Jurkat, Clone E6-1 (cell line): ENCODE data around the gene AMFR.

ENCODE experiments used
- DNase-seq: peaks from one replicate; pipeline ENCODE4 v3.0.0-alpha.2; 2011; ENCODE audit warnings: low read depth, low spot score
- H3K4me3 ChIP-seq: 2 replicates; pipeline ENCODE4 v1.5.1; 2011; ENCODE audit warnings: mild to moderate bottlenecking, low read length, control low read depth, moderate library complexity

AMFR gene

DNA sequence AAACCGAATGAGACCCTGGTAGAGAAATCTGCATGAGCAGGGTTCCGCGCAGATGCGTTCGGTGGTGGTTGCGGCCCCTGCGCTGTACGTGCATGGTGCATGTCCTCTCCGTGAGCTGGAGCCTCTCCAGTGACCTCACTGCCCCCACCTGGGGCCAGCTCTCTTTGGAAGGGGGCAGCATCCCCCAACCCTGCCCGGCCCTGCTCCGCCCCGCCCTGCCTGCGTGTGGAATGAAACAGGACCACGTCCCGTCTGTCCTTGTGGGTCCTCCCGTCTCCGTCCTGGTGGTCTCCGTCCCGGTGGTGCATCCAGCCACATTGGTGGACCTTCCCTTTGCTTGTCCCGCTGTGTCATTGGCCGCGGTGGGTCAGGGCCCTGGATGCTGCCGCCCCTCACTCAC, 84.9 kb downstream of the AMFR start:
- no peak overlapping the region for H3K4me3 ChIP-seq
- DNase-seq = no peak

DNA sequence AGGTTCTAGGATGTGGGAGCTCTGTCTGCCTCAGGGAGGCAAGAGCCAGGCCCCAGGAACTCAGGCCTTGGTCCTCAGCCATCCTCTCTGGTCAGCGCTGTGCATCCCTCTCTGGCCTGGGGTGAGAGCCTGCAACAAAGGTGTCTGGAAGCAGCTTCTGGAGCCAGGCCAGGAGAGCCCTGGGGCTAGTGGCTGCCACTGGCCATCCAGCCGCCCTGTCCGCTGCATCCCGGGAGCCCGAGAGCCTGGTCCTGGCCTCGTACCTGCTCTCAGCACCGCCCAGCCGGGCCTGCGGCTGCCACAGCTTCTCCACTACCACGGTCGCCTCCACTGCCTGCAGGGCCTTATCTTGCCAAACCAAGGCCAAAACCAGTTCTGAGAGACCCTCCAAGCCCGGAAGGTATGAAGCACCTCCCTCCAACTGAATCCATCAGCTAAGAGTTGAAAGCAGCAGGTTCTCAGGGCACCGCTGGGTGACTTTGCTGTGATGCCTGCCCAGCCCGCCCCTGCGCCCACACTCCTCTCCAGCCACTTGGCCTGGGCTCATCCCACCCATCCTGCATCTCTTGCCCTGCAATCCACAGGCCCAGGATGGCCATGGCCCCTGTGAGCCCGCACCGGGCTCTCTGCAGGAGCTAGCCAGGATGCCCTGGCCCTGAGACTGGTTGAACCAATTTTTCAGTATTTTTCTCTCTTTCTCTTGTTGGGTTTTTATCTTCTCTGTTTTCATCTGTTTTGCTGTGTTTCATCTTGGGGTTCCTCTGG, 85.7 kb downstream of the AMFR start:
- DNase-seq = no peak

DNA sequence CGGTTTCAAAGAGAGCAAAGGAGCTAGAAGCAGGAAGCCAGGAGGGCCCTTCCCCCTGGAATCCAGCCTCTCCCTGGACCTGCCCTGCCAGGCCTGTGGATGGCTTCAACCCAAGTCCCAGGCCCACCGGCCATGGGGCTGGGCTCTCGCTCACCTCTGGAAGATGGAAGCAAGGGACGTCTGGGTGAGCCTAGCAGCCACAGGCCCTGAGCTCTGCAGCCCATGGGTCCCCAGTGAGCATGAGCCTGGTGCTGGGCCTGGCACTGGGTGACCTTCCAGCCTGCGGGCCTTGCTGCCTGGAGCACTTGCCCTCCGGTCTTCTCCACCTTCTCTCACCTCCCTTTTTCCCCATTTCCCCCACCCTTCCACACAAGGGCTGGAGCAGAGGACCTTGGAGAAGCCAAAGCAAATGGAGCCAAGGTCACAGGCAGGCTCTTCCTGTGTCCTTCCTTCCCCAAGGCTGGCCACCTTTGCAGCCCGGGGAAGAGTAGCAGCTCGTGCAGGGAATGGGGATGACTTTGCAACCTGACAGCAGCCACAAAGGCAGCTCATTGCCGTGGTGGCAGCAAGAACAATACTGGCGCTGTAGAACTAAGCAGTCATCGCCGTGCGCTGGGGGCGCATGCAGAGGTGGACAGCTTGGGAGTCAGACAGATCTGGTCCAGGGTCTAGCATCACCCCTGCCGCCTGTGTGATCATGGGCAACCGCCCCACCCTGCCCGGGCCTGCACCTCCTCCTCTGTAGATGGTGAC, 86.6 kb downstream of the AMFR start:
- H3K4me3 ChIP-seq = no peak overlapping the region
- no peak for DNase-seq

More for the DNA sequence above, 85.7 kb downstream of the AMFR start:
- H3K4me3 ChIP-seq = no peak overlapping the region

DNA sequence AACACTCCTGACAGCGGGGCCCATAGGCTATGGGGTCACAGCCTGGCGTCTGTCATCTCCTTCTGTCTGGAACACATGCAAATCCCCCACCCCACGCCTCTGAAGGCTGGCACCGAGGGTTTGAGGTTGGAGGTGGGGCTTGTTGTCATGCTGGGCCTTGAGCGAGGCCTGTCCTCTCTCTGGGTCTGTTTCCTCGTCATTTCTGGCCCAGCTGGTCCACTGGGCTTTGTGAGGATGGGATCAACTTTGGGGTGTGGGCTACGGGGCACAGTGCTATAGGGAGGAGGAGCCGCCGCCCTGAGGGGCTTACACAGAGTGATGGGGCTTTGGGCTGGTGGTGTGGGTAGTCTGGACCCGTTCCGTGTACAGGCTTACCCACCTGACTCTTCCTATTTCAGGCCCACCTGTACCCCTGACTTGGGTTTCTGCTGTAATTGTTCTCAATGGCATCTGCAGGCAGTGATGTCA, 87.5 kb downstream of the AMFR start:
- DNase-seq = no peak

DNA sequence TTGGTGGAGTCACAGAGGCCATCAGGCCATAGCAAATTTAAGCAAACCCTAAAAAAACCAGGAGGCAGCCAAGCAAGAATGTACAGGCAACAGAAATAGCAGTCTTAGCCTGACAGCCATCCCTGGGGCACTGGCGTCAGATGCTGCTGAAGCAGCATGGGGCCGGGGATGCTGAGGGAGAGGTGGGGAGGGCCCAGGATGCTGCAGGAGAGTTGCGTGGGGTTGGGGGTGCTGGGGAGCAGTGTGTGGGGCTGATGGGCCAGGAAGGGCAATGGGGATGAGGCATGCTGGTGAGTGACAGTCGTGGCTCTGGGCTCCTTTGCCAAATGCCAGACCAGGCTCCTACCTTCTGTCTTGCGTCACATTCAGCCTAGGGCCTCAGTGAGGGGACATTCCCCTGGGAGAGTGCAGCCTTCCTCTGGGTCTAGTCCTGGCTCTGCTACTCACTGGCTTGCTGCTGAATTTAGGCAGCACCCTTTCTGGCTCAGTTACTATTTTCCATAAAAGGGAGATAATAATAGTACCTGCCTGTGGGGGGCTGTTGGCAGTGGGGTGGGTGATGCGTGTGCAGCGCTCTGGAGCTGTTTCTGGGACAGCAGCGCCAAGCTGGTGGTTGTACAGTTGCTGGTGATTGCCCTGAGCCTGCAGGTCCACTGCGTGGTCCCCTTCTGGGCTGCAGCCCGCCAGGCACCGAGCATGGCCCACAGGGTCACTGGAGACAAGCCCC, 88.1 kb downstream of the AMFR start:
- DNase-seq = no peak
- no peak overlapping the region for H3K4me3 ChIP-seq

More for the DNA sequence above, 87.5 kb downstream of the AMFR start:
- H3K4me3 ChIP-seq = no peak overlapping the region

DNA sequence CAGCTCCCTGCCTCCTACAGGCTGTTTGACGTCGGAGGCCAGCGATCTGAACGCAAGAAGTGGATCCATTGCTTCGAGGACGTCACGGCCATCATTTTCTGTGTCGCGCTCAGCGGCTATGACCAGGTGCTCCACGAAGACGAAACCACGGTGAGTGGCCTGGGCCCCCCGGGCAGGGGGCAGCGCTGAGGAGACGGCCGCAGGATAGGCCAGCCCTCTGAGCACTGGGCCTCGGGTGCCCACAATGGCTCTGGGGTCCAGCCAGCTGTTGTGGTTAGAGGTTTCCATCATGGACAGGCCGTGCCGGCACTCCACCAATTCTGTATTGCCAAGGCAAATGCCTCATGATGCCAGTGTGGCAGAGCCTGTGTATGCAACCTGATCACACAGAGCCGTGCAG, 88.6 kb downstream of the AMFR start:
- no peak overlapping the region for H3K4me3 ChIP-seq
- no peak for DNase-seq

DNA sequence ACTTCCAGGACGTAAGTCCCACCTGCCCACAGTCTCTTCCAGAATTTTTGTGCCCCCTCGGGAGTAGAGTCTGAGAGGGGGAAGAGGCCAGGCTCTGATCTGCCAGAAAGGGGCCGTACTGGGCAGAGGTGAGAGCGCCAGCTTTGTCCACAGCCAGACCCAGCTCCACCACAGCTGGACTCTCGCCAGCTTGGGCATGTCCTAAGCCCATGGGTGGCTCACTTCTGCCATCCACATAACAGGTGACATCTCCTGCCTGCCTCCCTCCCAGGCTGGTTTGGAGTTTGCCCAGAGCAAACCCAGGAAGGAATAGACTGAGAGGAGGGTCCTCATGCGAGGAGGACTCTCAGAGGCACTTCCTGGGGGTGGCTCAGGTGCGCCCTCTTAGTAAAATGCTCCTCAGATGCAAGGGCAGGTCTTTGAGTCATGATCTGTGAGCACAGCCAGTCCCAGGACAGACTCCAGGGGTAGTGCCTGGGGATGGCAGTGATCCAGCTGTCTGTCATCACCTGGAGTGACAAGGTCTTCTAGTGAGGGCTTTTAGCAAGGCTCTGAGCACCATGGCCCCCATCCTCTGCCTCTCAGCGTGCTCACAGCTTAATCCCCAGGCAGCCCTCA, 89.2 kb downstream of the AMFR start:
- no peak for DNase-seq
- H3K4me3 ChIP-seq = no peak overlapping the region

DNA sequence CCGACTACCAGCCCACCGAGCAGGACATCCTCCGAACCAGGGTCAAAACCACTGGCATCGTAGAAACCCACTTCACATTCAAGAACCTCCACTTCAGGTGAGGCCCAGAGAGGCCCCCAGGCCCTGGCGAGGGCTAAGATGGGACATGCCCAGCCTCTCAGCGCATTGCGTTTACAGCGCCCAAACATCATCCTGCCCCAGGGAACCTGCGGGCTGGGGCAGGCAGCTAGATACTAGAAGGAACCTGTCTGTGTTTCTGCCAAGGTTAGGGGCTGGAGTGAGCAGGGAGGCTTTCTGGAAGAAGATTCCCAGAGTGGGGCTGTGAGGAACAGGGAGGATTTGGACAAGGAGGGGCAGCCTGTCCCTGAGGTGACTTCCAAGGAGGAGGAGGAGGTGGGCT, 90.6 kb downstream of the AMFR start:
- no peak for DNase-seq
- H3K4me3 ChIP-seq = no peak overlapping the region

DNA sequence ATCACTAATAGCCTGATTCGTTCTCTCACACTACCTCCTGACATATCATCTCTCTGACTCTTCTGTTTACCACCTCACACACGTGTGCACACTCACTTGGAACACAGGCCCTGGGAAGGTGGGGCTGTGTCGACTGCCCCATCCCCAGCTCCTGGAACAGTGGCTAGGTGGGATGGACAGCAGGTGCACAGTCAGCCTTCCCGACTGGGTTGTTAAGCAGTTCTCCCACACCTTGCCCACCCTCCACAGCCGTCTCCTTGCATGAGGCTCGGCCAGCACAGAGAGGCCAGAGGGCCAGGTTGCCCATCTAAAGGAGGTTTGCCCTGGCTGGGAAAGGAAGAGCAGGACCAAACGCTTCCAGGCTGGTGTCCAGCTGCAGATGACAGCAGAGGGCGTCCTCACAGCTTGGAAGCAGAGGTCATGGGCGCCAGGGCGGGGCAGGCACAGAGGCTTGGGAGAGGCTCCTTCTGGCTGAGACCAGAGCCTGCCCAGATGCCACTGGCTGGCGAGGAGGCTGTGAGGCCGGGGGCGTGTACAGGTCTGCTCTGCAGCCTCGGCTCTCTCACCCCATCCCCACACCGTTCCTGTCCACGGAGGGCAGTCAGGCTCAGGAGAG, 92.8 kb downstream of the AMFR start:
- DNase-seq = no peak
- no peak overlapping the region for H3K4me3 ChIP-seq

DNA sequence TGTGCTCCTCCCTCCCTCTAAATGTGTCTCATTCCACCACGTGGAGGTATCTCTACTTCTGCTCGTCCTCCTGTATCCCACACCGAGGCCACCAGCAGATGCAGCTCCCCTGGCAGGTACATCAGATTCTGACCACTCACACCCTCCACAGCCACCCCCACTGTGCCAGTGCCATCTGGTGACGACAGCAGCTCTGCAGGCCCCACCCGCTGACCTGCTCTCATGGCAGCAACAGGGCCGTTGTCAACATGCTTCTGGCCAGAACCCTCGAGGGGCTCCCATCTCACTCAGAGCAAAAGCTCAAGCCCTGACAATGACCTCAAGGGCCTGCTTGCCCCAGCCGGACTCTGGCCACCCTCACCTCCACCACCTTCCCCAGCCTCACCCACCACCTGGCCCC, 93.4 kb downstream of the AMFR start:
- no peak for DNase-seq
- H3K4me3 ChIP-seq = no peak overlapping the region

DNA sequence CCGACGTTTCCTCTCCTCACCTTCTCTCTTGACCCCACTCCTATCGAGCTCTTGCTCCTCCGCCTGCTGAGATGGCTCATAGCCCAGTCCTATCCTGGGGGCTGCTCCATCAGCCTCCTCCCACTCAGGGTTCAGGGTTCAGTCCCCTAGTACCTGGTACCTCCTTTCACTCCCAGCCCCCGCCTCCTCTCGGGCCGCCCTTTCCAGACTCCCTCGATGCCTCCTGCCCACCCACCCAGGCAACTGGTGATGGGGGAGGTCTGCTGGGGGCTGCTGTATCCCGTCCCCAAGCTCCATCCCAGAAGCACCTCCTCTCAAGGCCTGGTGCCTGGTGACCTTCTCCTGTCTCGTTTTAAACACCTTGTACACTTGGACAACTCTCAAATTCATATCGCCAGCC, 93.9 kb downstream of the AMFR start:
- H3K4me3 ChIP-seq = no peak overlapping the region
- no peak for DNase-seq

DNA sequence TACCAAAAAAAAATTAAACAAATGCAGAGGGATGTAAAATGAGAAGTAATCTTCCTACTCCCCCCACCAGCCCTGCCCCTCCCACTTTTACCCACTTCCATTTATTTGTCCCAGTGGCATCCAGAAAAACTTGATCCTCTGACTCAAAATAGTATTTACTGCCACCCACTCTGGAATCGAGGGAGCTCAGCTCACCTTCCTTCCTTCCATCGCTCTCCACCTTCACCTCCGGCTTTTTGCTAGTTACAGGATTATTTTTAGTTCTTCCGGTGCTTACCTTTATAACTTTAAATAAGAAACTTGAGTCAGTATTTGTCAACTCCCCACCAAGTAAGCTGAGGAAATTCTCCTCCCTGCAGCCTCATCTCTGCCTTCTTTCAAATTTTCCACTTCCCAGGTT, 94.9 kb downstream of the AMFR start:
- DNase-seq = no peak
- no peak overlapping the region for H3K4me3 ChIP-seq

DNA sequence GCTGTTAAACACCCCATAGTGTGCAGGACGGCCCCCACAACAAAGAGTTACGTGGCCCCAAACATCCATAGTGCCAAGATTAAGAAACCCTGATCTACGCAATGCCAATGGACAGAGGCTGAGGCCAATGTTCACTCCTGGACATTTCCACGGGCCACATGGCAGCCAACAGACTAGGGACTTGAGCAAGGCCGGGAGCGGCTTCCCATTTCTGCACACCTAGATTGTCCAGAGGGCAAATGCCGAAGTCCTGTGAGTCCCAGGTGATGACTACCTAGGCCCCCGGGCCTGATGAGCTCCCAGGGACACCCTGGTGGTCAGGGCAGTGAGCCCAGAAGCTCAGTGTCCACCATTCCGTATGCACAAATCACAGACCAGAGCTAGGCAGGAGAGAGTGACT, 95.5 kb downstream of the AMFR start:
- no peak overlapping the region for H3K4me3 ChIP-seq
- DNase-seq = no peak

DNA sequence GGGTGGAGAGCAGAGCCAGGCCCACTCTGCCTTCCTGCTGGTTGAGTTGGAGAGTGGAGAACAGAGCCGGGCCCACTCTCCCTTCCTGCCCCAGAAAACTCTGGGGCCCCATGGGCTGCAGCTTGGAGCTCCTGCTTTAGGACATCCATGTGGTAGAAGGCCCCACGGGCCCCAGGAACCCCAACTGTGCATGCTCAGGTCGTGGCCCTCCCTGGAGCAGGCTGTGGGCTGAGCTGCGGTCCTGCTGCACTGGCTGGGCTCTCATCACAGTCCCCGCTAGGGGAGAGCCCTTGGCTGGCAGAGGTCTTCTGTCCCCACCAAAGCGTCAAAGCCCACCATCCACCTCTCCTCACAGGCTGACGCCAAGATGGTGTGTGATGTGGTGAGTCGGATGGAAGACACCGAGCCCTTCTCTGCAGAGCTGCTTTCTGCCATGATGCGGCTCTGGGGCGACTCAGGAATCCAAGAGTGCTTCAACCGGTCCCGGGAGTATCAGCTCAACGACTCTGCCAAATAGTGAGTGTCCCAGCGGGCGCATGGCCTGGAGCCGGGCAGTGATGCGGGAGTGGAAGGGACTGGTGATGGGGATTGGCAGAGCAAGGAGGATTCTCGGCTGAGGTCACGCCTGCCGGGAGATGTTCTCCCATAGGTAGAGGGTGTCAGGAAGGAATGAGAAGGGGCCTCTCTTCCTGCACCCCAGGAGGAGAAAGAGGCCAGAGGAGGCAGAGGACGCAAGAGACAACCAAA, 96.9 kb downstream of the AMFR start:
- DNase-seq = no peak
- H3K4me3 ChIP-seq = no peak overlapping the region

DNA sequence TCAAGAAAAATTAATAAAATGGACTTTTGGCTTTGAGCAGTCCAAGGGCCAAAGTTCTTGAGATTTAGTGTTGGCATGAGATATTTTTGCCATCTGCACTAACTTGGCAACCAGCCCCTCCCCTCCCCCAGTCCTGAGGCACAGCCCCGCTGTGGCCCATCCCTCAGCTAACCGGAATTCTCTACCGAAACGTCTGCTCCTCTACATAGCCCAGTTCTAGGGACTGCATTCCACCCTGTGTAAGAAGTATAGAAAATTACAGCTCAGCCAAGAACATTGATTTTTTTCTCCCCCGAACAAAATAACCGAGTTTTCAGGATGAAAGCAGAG, 97.5 kb downstream of the AMFR start:
- no peak for DNase-seq
- H3K4me3 ChIP-seq = no peak overlapping the region

DNA sequence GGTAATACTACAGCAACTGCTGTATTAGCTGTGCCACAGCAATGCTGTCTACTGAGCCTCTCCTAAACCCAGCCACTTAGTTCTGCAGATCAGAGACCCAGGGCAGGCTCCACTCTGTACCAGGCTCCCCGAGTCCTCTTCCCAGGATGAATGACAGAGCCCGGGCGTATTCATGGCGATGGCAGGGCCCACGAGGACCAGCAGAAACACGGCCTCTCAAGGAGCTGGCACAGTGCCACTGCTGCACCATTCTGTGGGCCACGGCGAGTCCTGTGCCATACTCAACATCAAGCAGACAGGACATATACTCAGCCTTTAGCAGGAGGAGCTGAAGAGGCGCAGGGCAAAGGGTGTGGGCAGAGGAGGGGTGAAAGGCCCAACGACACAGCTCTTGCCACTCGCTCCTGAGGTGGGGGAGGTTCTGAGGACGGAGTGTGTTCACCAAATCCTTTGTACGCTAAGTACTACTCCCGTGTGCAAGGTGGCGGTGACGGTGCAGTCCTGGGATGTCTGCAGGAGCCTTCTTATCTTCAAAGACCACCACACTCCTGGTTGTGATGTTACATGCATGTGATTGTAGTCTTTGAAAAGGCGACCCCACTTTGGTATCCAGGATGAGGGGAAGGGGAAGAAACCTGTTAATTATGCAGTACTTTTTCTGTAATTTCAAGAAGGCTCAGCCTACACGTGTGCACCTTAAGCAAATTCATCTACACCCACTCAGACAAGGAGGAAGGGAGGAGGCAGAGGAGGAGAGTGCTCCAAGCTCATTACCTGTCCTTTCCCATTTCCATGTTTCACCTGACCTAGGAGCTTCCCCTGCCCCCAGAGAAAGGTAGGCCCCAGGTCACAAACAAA, 98.0 kb downstream of the AMFR start:
- no peak overlapping the region for H3K4me3 ChIP-seq
- DNase-seq = no peak

DNA sequence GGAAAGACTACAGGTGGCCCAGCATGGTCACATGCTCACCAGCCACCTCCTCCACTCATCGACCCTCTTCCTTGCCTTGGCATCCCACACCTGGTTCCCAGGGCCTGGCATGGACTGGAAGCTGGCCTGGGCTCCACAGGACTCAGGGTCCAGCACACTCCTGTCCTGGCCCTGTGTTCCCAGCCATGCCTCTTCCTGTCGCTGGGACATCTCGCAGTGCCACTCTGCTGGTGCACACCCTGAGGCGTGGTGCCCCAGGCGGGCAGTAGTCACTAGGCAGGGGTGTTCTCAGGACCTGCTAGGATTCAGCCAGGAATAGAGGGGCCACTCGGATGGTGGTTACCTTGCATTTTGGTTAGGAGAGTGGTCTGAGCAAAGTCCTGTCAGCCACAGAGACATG, 99.4 kb downstream of the AMFR start:
- H3K4me3 ChIP-seq = no peak overlapping the region
- DNase-seq = no peak

DNA sequence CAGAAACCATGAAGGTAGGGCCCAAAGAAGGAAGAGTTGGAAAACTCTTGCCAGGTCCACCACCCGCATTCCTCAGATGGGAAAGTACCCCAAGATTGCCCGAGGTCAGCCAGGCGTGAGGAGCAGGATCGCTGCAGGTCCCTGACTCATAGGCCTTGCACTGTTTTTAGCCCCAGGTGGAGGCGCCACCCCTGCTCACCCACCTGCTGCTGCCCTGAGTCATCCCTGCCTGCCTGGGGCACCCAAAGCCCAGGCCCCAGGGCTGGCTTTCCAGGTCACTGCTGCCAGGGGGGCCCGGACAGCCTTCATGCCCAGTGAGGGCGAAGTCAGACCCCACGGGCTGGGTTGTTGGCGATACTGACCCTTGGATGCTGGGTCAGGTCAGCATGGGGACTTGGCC, 100.9 kb downstream of the AMFR start:
- no peak for DNase-seq
- no peak overlapping the region for H3K4me3 ChIP-seq
